HepG2 (cell line): Measurements from ENCODE around the gene ENTPD6. TPM values are rescaled to one million over a fixed set of nuclear protein-coding genes. Genes with fewer than 3 reads are reported as not detected.

ENCODE experiments used
- ARID2 ChIP-seq: sonication (generic); formaldehyde crosslinking; IDR thresholded peaks from 2 replicates; pipeline ENCODE4 v1.8.1; 2022; ENCODE audit warnings: mild to moderate bottlenecking, missing genetic modification reagents, borderline replicate concordance
- HOXA5 ChIP-seq: sonication (generic); formaldehyde crosslinking; IDR thresholded peaks from 2 replicates; pipeline ENCODE4 v1.4.0; 2020; ENCODE audit warnings: missing genetic modification reagents
- ISL2 ChIP-seq: sonication (generic); formaldehyde crosslinking; IDR thresholded peaks from 2 replicates; pipeline ENCODE4 v1.5.0; 2020; ENCODE audit warnings: missing genetic modification reagents
- KDM4B ChIP-seq: sonication (generic); formaldehyde crosslinking; IDR thresholded peaks from 2 replicates; pipeline ENCODE4 v1.4.0; 2020; ENCODE audit warnings: missing genetic modification reagents
- KLF12 ChIP-seq: sonication (generic); formaldehyde crosslinking; IDR thresholded peaks from 2 replicates; pipeline ENCODE4 v1.4.0; 2020; ENCODE audit warnings: missing genetic modification reagents, borderline replicate concordance
- MTA1 ChIP-seq: sonication (generic); formaldehyde crosslinking; IDR thresholded peaks from 2 replicates; pipeline ENCODE4 v1.4.0; 2020; ENCODE audit warnings: missing genetic modification reagents, mild to moderate bottlenecking, borderline replicate concordance
- MXI1 ChIP-seq: IDR thresholded peaks from 3 replicates; pipeline ENCODE4 v1.6.1; 2012; ENCODE audit warnings: low read depth, low read length, inconsistent platforms, borderline replicate concordance
- NFKB2 ChIP-seq: sonication (generic); formaldehyde crosslinking; IDR thresholded peaks from 2 replicates; pipeline ENCODE4 v1.4.0; 2020; ENCODE audit warnings: missing genetic modification reagents, borderline replicate concordance
- NR2F2 ChIP-seq: IDR thresholded peaks from 2 replicates; pipeline ENCODE4 v1.6.1; 2012; ENCODE audit warnings: low read depth, inconsistent platforms, borderline replicate concordance
- POGZ ChIP-seq: sonication (generic); formaldehyde crosslinking; IDR thresholded peaks from 2 replicates; pipeline ENCODE4 v1.4.0; 2020; ENCODE audit warnings: mild to moderate bottlenecking, missing genetic modification reagents
- RFX5 ChIP-seq: IDR thresholded peaks from 2 replicates; pipeline ENCODE4 v1.6.1; 2011; ENCODE audit warnings: low read depth, low read length, improper control_type of control experiment
- ZNF124 ChIP-seq: sonication (generic); formaldehyde crosslinking; IDR thresholded peaks from 2 replicates; pipeline ENCODE4 v1.4.0; 2020; ENCODE audit warnings: missing genetic modification reagents
- ZNF282 ChIP-seq: fragments of 450-650 bp; IDR thresholded peaks from 2 replicates; pipeline ENCODE4 v1.6.1; 2018; ENCODE audit not compliant: partially characterized antibody
- ZNF432 ChIP-seq: sonication (generic); formaldehyde crosslinking; IDR thresholded peaks from 2 replicates; pipeline ENCODE4 v1.5.0; 2020; ENCODE audit warnings: missing genetic modification reagents, mild to moderate bottlenecking, borderline replicate concordance
- ZNF775 ChIP-seq: sonication (generic); formaldehyde crosslinking; IDR thresholded peaks from 2 replicates; pipeline ENCODE4 v1.4.0; 2020; ENCODE audit warnings: missing genetic modification reagents, mild to moderate bottlenecking, moderate library complexity, borderline replicate concordance
- polyA plus RNA-seq, 8 experiments: library from polyadenylated mRNA; depleted of rRNA in 3 of 8; stranded (reverse) in 7 of 8; unstranded in 1 of 8; fragments of >200 nt; fragmentation: Illumina TruSeq in 4 of 8; extraction: Trizol in 4 of 8; gene quantifications; 2 replicates each; pipeline versions ENCODE4 v1.2.1 to v1.2.3, GENCODE V29; 2011 to 2016; ENCODE audit warnings: low read depth in 4 of 8, missing spikeins in 1 of 8, mixed read lengths in 1 of 8; ENCODE audit not compliant: insufficient read depth in 1 of 8
- total RNA-seq, 5 experiments: library from RNA; depleted of rRNA; stranded (reverse); fragments of >200 nt; fragmentation: Illumina TruSeq; extraction: Trizol; gene quantifications; 2 replicates each; pipeline ENCODE4 v1.2.3, GENCODE V29; 2016; ENCODE audit warnings: low read depth in 1 of 5
- TF ChIP-seq, protein P1 (sequence below): IDR thresholded peaks from 2 replicates; pipeline ENCODE4 v1.6.1; 2016; ENCODE audit warnings: low read depth, missing genetic modification reagents, missing compliant biosample characterization
- TF ChIP-seq, protein P2 (sequence below): IDR thresholded peaks from 2 replicates; pipeline ENCODE4 v1.6.1; 2016; ENCODE audit warnings: mild to moderate bottlenecking

Gene ENTPD6
- total and polyA plus RNA-seq, 2 of the 13 experiments (the other 11 are each of a cell fraction or from before 2014, with no cell fraction given): 164 to 172 TPM

DNA sequence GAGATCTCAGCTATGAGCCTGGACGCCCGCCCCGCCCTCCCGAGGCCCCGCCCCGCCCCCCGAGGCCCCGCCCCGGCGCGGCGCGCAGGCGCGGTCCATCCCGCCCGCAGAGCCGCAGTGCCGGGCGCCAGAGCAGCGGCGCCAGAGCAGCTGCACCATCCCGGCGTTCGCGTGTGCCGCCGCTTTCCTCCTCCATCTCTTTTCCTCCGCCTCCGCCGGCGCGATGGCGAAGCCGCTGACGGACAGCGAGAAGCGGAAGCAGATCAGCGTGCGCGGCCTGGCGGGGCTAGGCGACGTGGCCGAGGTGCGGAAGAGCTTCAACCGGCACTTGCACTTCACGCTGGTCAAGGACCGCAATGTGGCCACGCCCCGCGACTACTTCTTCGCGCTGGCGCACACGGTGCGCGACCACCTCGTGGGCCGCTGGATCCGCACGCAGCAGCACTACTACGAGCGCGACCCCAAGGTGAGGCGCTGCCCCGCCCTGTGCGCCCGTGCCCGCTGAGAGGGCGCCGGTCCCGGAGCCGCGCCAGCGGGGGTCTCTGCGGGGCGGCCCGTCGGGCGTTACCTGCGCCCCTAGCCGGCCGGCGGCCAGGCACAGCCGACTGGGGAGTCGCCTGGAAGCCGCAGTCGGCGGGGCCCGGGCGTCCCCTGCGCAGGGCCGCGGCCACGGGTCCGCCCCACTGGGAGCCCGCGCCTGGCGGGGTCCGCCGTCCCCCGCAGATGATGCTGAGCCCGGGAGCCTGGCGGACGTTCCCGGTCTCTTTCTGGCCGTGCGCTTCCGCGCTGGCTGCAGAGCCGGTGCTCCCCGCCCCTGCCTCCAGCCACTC, 52.7 kb downstream of the ENTPD6 start, which contains the start of gene PYGB (continued):
- TF ChIP-seq, protein P1, sequence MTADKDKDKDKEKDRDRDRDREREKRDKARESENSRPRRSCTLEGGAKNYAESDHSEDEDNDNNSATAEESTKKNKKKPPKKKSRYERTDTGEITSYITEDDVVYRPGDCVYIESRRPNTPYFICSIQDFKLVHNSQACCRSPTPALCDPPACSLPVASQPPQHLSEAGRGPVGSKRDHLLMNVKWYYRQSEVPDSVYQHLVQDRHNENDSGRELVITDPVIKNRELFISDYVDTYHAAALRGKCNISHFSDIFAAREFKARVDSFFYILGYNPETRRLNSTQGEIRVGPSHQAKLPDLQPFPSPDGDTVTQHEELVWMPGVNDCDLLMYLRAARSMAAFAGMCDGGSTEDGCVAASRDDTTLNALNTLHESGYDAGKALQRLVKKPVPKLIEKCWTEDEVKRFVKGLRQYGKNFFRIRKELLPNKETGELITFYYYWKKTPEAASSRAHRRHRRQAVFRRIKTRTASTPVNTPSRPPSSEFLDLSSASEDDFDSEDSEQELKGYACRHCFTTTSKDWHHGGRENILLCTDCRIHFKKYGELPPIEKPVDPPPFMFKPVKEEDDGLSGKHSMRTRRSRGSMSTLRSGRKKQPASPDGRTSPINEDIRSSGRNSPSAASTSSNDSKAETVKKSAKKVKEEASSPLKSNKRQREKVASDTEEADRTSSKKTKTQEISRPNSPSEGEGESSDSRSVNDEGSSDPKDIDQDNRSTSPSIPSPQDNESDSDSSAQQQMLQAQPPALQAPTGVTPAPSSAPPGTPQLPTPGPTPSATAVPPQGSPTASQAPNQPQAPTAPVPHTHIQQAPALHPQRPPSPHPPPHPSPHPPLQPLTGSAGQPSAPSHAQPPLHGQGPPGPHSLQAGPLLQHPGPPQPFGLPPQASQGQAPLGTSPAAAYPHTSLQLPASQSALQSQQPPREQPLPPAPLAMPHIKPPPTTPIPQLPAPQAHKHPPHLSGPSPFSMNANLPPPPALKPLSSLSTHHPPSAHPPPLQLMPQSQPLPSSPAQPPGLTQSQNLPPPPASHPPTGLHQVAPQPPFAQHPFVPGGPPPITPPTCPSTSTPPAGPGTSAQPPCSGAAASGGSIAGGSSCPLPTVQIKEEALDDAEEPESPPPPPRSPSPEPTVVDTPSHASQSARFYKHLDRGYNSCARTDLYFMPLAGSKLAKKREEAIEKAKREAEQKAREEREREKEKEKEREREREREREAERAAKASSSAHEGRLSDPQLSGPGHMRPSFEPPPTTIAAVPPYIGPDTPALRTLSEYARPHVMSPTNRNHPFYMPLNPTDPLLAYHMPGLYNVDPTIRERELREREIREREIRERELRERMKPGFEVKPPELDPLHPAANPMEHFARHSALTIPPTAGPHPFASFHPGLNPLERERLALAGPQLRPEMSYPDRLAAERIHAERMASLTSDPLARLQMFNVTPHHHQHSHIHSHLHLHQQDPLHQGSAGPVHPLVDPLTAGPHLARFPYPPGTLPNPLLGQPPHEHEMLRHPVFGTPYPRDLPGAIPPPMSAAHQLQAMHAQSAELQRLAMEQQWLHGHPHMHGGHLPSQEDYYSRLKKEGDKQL (CRISPR knock-in tag): 0 out of 2 replicates have a peak, but pooled peaks have one; percentile 58
- TF ChIP-seq ISL2 (peak; percentile 79), ZNF775 (CRISPR knock-in tag) (no peak), ZNF282 (no peak), ARID2 (CRISPR knock-in tag) (peak; percentile 77), POGZ (CRISPR knock-in tag) (no peak; the same call in none of the 2 replicates), NR2F2 (peak; percentile 11; the same call in 1 of the 2 replicates), MXI1 (no peak; the same call in 2 of the 3 replicates), HOXA5 (peak; percentile 87), RFX5 (0 out of 2 replicates have a peak, but pooled peaks have one; percentile 27), KLF12 (CRISPR knock-in tag) (peak; percentile 92), MTA1 (0 out of 2 replicates have a peak, but pooled peaks have one; percentile 79), ZNF432 (no peak), KDM4B (peak; percentile 94), ZNF124 (CRISPR knock-in tag) (peak; percentile 97), NFKB2 (CRISPR knock-in tag) (peak; percentile 94)
- TF ChIP-seq, protein P2, sequence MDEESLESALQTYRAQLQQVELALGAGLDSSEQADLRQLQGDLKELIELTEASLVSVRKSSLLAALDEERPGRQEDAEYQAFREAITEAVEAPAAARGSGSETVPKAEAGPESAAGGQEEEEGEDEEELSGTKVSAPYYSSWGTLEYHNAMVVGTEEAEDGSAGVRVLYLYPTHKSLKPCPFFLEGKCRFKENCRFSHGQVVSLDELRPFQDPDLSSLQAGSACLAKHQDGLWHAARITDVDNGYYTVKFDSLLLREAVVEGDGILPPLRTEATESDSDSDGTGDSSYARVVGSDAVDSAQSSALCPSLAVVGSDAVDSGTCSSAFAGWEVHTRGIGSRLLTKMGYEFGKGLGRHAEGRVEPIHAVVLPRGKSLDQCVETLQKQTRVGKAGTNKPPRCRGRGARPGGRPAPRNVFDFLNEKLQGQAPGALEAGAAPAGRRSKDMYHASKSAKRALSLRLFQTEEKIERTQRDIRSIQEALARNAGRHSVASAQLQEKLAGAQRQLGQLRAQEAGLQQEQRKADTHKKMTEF (CRISPR knock-in tag): peak; percentile 90
